Activated CD4-positive, alpha-beta T cell treated with anti-CD3 and anti-CD28 coated beads, Interleukin-2, amount 50 U/mL, for 1 hour (primary cell): Measurements from ENCODE around the gene DNAJC17.

Experiments
- DNase-seq: peaks from one replicate; pipeline ENCODE4 v3.0.0-alpha.2; 2020

DNAJC17 gene, protein sequence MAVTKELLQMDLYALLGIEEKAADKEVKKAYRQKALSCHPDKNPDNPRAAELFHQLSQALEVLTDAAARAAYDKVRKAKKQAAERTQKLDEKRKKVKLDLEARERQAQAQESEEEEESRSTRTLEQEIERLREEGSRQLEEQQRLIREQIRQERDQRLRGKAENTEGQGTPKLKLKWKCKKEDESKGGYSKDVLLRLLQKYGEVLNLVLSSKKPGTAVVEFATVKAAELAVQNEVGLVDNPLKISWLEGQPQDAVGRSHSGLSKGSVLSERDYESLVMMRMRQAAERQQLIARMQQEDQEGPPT

DNA sequence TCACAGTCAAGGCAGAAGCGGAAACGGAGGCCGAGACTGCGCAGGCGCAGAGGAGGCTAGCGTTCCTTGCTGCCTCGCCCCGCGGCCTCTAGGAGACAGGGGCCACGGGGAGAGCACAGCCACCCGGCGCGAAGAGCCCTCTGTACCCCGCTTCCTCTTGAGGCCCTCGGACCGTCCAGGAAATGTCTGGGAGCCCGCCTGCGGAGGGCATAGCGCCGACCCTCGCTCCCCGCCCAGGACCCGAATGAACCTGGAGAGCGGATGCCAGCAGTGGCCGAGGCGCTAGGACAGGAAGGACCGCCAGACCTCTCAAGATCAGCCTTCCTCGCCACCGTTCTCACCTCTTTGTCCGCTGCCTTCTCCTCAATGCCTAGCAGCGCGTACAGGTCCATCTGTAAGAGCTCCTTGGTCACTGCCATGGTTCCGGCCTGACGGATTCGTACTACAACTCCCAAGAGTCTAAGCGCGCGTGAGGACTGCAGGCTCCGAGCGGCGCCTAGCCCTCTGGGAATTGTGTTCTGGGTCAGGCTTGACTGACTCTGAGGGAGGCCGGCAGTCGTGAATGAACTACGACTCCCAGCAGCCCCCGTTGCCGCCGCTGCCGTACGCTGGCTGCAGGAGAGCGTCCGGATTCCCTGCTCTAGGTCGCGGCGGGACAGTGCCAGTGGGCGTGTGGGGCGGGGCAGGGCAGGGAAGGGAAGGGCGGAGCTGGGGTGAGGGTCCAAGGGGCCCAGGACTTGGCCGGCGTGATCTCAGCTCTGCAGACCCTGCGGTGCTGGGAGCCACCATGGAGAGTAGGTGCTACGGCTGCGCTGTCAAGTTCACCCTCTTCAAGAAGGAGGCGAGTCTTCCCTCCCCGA, at the start of gene DNAJC17, which contains the start of gene ZFYVE19:
Gene DNAJC17, minus strand, starts transcription at position 446 of the 860 bp plus-strand sequence. Its CDS starts 27 bp downstream, at position 419.
Gene ZFYVE19, plus strand, starts transcription at position 62 of the 860 bp plus-strand sequence. Its CDS starts 501 bp downstream, at position 563.
- DNase-seq, result peak; percentile 92

DNA sequence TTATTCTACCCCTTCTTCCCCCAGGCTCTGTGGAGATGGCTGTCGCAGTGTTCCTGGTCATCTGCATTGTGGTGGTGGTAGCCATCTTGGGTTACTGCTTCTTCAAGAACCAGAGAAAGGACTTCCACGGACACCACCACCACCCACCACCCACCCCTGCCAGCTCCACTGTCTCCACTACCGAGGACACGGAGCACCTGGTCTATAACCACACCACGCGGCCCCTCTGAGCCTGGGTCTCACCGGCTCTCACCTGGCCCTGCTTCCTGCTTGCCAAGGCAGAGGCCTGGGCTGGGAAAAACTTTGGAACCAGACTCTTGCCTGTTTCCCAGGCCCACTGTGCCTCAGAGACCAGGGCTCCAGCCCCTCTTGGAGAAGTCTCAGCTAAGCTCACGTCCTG, 49.5 kb upstream of the DNAJC17 start:
- no peak for DNase-seq

DNA sequence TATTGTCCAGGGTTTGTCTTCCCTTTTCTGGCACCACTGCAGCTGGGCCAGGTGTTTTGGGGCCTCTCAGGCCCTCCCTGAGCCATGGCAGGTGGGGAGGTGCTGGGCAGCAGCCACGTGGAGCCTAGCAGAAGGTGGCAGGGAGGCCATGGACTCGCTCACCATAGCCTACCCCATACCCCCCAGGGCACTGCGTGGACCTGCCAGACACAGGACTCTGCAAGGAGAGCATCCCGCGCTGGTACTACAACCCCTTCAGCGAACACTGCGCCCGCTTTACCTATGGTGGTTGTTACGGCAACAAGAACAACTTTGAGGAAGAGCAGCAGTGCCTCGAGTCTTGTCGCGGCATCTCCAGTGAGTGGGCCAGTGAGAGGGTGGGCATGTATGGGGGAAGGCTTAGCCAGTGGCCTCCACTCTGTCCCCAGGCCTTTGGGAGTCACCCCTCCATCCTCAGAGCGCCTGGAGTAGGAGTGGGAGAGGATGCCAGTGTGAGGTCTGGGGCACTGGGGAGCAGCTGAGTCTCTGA, 48.5 kb upstream of the DNAJC17 start:
- no peak for DNase-seq

DNA sequence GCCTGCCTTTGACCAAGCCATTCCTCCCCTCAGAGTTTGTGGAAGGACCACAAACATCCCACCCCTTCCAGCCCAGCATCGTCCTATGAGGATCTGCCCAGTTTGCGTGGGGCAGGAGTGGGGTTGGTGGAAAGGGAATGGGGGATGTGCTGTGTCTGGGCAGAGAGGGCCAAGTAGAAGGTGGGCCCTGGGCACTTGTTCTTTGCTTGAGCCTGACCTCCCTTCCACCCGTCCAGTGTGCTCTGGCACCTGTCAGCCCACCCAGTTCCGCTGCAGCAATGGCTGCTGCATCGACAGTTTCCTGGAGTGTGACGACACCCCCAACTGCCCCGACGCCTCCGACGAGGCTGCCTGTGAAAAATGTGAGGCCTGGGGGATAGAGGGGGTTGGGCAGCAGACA, 46.9 kb upstream of the DNAJC17 start:
- no peak for DNase-seq

DNA sequence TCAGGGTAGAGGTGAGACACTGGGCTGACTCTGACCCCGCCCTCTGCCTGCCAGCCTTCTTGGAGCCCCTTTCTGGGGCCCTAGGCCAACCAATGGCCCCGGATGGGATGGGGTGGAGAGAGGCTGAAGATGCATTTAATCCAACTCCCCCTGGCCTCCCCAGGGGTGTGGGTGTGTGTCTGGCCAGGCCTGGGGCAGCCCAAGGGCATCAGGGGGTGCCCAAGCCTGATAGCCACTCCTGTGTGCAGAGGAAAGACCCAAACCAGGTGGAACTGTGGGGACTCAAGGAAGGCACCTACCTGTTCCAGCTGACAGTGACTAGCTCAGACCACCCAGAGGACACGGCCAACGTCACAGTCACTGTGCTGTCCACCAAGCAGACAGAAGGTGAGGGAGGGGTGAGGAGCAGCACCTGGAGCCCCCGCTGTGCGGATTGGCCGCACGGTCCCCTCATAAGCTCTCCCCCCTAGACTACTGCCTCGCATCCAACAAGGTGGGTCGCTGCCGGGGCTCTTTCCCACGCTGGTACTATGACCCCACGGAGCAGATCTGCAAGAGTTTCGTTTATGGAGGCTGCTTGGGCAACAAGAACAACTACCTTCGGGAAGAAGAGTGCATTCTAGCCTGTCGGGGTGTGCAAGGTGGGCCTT, 46.1 kb upstream of the DNAJC17 start:
- no peak for DNase-seq

DNA sequence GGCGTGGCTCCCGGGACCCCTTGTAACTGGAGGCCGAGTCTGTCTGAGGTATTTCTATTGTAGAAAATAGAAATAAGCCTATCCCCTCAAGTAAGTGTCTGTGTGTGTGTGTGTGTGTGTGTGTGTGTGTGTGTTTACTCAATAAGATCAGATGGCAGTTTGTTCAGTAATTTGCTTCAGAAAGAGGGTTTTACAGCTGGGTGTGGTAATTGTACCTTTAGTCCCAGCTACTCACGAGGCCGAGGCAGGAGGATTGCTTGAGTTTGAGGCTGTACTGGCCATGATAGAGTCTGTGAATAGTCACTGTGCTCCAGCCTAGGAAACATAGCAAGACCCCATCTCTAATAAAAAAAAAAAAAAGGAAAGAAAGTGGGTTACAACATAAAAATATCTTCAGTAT, 45.3 kb upstream of the DNAJC17 start:
- no peak for DNase-seq

DNA sequence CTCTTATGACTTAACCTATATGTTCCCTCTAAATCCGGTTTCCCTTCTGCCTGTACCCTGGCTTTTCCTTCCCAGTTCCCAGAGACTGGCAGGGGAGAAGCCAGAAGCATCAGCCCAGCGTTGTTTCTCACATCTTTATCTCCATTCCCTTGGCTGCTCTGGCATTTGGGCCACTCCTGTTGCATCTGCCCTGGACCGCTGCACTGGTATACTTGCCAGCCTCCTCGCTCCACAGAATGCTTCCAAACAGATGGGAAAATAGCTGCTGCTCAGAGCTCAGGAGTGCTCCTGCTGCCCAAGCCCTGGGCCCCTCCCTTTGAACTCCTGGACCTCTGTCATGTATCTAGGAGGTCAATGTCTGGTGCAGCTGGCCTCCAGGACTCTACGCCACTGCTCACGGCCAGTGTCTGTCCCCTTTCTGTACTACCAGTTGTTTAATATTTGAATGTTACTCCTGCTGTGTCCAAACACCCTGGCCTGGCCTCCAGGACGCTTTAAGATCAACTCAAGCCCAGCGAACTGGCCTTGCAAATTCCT, 43.4 kb upstream of the DNAJC17 start:
- no peak for DNase-seq

DNA sequence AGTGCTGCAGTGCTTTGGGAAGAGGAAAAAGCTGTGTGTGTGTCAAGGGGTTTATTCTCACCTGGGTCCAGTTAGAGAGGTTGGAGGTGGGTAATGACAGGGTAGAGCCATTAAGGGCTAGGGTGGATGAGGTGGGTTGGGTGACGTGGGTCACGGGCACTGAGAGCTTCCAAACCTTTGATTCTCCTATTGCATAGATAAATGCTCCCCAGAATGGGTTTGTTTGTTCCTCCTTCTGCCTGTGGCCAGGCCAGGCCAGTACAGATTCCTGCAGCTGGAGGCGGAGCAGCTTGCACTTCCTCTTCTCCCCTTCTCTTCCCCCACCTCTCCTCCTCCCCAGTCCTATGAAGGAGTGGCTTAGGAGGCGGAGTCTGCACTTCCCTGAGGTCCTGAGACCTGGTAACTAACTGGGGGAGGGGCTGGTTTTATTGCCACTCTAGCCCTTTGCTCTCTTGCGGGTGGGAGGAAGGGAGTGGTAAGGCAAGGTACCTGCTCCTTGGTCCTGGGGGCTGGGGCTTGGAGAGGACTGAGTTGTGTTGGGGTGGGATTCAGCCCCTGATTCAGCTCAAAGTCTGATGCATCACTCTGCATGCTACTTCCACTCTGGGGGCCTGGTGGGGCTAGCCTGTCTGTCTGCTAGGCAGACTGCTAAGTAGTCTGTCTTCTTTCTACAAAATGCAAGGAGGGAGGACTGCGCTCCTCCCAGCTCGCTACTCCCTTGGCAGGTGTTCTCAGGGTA, 40.1 kb upstream of the DNAJC17 start:
- no peak for DNase-seq

DNA sequence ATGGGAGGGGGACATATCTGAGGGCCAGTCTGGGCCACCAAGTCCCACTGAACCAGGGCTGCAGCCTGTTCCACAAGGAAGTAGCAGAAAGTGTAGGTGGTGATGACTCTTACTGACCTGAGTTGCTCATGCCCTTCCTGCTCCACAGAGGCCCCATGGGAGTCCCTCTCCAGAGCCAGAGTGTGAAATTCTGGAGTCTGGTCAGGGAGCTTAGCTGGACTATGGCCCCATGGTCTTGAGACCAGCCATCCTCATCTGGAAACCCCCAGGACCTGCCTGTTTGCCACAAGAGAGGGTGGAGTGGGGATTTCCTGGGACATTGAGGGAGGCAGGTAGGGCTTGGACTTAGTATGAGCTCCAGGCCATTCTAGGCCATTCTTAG, 39.6 kb upstream of the DNAJC17 start:
- no peak for DNase-seq

DNA sequence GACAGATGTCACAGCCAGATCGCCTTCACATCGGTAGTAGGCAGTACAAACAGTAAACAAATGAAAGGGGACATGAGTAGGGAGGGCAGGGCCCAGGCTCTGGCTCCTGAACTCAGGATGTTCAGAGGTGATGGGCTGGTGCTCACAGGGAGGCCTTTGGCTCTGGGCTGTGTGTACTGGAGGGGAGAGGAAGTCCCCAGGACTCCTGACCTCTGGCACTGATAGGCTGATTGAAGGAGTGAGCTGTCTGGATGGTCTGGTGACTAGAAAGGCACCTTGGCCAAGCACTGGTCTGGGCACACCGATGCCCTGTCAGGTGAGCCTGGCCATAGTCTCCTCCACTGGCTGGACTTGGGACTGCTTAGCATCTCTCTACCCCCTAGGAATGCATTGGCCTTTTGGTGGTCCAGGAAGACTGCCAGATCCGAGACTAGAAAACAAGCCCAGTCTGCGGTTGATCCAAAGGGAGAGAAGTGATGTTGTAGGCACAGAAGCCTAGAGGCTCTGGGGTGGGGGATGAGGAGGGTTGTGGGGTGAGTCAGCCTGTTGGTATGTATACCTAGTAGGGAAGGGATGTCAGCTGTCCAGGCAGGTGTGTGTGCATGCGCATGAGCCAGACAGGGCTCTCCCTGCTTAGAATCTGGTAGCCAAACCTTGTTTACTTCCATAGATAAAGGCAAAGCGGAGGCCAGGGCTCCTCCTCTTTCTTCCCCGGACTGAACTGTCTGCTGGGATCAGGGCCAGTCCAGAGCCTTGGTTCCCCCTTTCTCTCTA, 38.4 kb upstream of the DNAJC17 start:
- no peak for DNase-seq

DNA sequence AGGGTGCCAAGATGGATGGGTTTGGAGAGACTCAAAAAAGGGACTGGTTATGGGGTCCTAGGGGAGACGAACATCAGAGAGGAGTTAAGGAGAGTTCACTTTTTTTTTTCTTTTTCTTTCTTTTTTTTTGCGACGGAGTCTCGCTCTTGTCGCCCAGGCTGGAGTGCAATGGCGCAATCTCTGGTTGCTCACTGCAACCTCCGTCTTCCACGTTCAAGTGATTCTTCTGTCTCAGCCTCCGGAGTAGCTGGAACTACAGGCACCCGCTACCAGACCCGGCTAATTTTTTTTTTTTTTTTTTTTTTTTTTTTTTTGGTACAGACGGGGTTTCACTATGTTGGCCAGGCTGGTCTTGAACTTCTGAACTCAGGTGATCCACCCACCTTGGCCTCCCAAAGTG, 37.8 kb upstream of the DNAJC17 start:
- no peak for DNase-seq

DNA sequence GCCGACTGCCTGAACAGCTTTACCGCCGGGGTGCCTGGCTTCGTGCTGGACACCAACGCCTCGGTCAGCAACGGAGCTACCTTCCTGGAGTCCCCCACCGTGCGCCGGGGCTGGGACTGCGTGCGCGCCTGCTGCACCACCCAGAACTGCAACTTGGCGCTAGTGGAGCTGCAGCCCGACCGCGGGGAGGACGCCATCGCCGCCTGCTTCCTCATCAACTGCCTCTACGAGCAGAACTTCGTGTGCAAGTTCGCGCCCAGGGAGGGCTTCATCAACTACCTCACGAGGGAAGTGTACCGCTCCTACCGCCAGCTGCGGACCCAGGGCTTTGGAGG, 37.4 kb upstream of the DNAJC17 start:
- peak; percentile 31 for DNase-seq

DNA sequence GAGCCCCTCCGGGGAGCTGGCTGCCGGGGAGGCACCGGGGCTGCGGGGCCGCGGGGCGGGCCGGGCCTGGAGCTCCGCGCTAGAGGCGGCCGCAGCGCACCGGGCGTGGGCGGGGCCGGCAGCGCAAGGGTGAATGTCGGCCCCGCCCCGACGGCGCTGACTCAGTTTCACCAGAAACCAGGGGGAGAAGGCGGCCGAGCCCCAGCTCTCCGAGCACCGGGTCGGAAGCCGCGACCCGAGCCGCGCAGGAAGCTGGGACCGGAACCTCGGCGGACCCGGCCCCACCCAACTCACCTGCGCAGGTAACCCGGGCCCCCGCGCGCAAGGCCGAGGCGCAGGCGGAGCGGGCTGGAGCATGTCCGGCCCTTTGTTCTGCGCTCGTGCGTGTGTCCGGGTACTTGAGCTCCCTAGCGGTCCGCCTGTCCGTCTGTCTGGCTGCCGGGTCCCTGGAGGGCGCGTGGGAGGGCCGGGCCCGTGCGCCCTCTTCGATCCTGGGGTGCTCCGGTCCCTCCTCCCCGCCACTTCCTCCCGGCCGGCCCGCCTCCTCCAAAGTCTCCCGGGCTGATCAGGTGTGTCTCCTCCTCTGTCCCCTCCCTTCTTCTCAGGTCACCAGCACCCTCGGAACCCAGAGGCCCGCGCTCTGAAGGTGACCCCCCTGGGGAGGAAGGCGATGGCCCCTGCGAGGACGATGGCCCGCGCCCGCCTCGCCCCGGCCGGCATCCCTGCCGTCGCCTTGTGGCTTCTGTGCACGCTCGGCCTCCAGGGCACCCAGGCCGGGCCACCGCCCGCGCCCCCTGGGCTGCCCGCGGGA, 36.8 kb upstream of the DNAJC17 start, which contains the start of gene SPINT1:
Gene SPINT1, plus strand, starts transcription at position 164 of the 811 bp plus-strand sequence. Its CDS starts 507 bp downstream, at position 671.
- DNase-seq, result peak; percentile 33

DNA sequence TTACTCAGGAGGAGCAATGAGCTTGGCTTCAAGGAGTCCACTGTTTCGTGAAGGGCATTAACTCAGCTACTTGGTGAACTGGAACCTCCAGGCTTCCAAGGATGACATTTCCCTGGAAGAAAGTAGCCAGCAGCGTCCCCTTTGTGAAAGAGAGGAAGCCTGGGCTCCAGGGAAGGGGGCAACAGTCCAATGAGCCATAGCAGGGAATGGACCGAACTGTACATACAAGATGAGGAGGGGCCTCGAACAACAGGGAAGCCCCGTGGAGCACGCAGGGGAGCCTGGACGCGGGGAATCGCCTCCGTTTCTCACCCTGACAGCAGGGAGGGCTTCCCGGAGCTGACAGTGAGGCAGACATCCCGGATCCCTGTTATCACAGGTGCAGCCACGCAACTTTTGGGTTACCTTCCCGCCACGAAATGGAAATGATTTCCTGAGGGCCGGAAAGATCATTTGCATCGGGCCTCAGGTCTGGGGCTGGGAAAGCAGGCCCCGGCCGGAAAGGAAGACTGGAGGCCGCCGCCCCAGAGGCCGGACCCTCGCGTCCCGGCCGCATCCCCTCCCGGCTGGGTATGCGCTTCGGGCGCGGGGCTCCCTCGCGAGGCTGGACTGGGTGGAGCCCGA, 36.1 kb upstream of the DNAJC17 start:
- DNase-seq, result no peak

DNA sequence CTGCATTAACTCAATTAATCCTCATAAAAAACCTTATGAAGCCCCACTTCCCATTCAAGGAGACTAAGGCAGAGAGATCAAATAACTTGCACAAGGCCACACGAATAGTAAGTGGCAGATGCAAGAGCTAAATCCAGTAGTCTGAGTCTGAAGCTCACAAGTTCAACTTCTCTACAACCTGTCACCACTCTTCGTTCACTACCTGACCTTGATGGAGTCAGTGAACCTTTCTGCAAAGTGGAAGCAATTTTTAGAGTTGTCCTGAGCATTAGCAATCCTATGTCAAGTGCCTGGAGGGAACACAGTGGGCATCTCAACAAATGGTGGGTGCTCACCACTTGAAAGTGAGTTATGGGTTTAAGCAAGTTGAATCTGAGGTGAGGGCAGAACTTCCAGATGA, 34.5 kb upstream of the DNAJC17 start:
- DNase-seq, result no peak

DNA sequence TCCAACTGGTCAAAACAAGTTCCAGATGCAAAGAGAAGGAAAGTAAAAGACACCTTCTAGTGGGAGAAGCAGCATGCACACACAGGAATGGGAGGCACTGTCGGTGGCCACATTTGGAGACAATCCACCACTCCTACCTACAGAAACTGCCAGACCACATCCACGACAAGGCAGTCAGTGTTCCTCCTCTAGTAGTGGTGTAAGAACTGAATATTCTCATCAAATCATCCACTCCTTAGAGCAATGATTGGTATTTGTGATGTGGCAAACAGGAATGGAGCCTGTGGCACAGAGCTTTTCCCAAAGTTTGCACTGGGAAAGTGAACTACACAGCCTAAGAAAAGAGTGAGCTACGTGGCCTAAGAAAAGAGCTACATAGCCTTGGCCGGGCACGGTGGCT, 31.5 kb upstream of the DNAJC17 start:
- DNase-seq, result no peak

DNA sequence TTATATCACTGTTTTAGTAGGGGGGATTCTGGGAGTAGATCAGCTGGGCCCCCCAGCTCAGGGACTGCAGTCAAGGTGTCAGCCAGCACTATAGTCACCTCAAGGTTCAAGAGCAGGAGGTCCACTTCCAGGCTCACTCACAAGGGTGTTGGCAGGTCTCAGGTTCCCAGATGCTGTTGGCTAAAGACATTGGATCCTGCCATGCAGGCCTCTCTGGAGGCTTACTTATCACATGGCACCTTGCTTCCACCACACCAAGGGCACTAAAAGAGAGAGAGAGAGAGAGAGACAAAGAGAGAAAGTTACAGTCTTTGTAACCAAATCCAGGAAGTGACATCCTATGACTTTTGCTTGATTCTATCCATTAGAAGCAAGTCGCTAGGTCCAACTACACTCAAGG, 28.7 kb upstream of the DNAJC17 start:
- DNase-seq, result no peak

DNA sequence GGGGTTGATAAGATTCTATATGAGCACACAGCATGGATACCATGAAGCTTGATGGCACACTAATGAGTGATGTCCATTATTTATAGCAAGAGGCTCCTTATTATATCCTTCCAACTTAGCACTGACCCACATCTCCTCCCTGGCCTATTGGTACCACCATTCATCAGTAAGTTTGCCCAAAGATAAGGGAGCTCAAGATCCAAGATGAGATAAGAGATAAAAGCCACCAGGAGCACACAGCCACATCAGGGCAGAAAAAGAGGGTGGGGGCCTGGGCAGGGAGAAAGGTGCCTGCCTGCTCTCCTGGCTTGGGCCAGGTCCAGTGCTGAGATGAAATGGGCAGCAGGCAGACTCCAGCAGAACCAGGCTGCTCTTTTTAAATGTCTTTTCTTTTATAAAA, 25.6 kb upstream of the DNAJC17 start:
- no peak for DNase-seq

DNA sequence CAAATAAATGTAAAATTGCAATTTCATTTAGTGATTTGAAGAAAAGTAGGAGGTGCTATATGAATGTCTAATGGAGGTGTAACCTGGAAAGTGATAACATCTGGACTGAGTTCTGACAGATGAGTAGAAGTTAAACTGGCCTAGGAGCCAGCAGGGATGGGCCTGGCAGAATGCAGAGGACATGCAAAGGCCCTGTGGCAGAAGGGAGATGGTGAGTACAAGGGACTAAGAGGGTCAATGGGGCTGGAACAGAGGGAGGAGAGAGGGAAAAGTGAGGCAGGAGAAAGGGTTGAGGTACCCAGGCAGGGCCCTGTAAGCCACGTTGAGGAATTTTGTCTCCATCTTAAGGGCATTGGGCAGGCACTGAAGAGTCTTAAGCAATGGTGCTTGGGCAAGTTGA, 24.6 kb upstream of the DNAJC17 start:
- no peak for DNase-seq

DNA sequence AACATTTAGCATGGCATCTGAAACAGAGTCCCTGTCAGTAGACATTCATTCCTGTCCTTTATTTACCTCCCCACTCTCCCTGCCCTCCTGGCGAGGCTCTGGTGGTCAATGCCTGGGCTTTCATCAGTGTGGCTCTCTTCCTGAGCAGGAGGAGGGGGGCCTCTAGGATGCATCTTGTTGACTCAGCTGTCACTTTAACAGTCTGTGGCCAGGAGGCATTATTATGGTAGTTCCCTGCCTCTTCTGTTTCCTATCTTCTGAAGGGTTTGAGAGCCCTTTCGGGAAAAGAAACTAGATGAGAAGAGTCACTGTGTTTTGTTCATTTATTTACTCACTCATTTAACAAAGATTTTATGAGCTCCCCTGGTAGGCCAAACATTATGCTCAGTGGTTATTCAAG, 23.6 kb upstream of the DNAJC17 start:
- DNase-seq, result no peak
